Measurements from ENCODE around the gene ZC2HC1B. TPM values are rescaled to one million over a fixed set of nuclear protein-coding genes. Genes with fewer than 3 reads are reported as not detected.
"Not testable (repeated sequence)": the region's sequence is repeated elsewhere in the genome, so short reads cannot be mapped to it uniquely, and the experiment has no call there.

Gene ZC2HC1B, protein sequence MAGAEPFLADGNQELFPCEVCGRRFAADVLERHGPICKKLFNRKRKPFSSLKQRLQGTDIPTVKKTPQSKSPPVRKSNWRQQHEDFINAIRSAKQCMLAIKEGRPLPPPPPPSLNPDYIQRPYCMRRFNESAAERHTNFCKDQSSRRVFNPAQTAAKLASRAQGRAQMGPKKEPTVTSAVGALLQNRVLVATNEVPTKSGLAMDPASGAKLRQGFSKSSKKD
- total RNA-seq, result not detected

DNA sequence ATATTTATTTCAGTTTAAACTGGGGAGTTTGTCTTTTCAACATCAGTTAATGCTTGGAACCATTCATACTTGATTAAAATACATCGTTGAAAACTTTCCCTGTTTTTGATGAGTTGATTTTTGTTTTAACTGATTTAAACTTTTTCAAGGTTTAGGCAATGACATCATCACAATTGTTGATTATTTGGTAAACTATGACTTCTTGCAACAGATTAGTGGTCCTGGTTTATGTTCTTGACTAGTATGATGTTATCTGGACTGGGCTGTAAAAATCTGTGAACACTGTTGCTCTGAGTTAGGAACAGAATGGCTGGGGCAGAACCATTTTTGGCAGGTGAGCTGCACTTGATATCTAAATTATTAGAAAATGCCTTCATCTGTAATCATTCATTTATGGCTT, at the start of gene ZC2HC1B:
Gene ZC2HC1B (plus strand): TSS at position 241 of the 400 bp plus-strand sequence. CDS start 66 bp downstream, at position 307.
- DNase-seq (ENCODE audit: low spot score), result no peak

DNA sequence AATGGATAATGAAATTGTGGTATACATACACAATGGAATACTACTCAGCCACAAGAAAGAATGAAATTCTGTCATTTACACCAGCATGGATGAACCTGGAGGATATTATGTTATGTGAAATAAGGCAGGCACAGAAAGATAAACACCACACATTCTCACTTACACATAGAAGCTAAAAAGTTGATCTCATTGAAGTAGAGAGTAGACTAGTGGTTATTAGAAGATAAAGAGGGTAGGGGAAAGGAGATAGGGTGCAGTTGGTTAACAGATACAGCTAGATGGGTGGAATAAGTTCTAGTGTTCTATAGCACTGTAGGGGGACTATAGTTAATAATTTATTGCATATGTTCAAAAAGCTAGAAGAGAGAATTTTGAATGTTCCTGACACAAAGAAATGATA, 46.7 kb upstream of the ZC2HC1B start:
- no peak for DNase-seq (ENCODE audit: low spot score)

DNA sequence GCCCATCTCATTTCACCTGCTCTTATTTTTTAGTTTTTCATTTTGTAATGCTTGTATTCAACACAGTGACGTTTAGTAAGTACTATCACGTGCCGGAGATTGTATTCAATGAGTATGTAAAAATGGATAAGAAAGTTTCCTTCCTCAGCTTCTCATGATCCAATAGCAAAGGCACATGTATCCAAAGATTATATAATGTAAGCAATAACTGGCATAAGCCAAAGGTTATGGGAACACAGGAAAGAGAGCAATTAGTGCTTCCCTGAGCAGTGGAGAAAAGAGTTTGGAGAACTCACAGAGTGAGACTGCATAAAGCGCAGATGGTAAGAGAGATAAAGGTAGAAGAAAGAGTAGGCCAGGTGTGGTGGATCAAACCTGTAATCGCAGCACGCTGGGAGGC, 42.9 kb upstream of the ZC2HC1B start:
- no peak for DNase-seq (ENCODE audit: low spot score)

DNA sequence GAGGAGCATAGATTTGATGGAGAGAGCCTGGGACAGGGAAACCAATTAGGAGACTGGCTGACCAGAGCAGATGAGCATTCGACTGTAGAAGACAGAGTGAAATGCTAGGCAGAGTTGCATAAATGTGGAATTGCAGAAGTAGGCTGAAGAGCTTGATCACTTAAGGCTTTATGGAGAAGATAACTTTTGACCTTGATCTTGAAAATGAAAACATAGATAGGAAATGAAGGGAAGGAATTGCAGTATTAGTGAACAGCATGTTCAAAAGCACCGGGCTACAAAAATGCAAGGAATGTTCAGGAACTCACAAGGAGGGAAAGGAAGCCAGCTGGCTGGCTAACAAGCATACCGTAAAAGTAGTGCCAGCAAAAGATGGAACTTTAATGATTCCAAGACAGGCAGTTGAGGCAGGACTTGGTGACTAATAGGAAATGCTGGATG, 41.7 kb upstream of the ZC2HC1B start:
- no peak for DNase-seq (ENCODE audit: low spot score)

DNA sequence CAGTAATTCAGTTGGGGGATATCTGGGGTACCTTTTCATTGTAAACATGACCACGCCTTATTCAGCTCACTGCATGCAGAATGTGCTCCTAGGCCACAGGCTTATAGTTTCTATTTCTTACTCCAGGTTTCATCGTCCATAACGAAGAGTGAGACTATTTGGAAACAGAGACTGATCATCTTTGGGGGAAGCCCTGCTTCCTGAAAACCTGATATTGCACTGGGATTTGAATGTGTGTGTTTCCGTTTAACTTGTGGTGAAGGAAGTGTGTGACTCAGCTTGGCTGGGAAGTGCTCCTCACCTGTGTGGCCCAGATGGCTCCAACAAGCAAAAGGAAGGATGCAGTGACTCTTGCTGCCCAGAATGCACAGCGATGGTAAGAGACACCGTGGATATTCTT, 40.7 kb upstream of the ZC2HC1B start:
- DNase-seq (ENCODE audit: low spot score), result no peak

DNA sequence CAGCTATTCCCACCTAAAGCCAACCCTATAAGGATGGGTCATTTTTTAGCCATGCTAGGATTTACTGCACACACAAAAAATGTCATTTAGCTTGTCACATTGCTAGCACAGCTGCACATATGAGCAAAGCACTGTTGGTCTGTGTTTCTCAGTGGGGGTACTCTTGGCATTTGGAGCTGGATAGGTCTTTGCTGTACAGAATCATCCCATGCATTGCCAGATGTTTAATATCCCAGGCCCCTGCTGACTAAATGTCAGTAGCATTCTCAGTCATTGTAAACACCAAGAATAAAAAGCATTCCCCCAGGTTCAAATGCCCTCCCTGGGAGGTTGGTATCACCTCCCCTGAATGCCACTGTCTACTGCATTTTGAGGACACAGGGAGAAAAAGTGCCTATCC, 35.7 kb upstream of the ZC2HC1B start:
- DNase-seq (ENCODE audit: low spot score), result no peak

DNA sequence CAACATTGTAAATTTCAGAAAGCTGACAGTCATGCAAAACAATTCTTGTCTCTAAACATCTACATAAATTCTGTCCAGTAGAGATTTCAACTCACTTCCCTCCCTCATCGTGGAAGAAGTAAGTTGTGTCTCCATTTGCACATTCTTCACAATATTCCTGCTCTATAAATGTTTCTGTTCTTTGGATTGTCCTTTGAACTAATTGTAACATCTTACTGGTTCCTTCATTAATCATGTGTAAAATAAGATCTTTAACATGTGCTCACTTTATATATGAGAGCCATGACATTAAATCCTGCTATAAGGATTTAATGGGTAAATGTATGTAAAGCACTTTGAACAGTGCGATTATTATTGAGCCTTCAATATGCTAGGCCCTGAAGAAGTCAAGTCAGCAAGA, 28.1 kb upstream of the ZC2HC1B start:
- no peak for DNase-seq (ENCODE audit: low spot score)

DNA sequence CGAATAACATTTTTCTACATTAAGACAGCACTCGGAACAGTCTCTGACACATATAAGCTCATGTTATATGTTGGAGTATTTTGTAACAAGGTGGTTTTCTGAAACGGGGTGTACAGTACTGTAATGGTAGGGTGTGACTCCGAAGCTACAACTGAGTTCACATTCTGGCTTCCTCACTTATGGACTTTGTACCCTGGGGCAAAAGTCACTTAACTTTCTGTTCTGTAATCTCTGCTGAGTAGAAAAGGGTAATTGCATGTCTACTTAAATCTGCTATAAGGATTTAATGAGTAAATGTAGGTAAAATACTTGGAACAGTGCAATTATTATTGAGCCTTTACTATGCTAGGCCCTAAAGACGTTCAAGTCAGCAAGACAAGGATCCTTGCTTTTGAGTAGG, 25.9 kb upstream of the ZC2HC1B start:
- peak; percentile 54 for DNase-seq (ENCODE audit: low spot score)

DNA sequence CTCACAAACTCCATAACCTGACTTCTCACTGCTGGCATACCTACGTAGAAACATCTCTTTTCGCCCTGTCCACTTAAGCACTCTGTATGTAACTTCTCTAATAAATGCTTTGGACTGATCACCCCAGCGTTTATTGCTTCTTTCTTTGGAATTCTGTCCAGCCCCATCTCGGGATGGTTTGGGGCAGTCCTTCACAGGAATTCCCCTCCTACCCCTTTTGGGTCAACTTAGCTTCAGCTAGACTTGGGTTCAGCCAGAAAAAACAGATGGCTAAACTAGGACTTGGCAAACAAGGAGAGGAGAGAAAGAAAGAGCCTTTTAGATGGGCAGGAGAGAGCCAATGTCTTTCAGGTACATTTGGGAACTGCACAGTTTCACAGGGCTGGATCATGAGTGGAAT, 25.1 kb upstream of the ZC2HC1B start:
- DNase-seq (ENCODE audit: low spot score), result no peak

DNA sequence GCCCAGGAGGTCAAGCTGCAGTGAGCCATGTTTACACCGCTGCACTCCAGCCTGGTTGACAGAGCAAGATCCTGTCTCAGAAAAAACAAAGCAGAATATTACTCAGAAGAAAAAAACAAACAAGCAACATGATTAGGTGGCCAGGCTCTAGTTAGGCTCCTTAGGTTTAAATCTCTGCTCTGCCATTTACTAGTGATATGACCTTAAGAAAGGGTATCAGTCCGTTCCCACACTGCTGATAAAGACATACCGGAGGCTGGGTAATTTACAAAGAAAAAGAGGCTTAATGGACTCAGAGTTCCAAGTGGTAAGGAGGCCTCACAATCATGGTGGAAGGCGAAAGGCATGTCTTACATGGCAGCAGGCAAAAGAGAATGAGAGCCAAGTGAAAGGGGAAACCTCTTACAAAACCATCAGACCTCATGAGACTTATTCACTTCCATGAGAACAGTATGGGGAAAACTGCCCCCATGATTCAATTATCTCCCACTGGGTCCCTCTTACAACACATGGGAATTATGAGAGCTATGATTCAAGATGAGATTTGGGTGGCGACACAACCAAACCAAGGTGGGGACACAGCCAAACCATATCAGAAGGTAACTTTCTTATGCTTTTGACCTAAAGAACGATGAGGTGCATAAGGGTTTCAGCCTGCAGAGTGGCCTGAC, 23.5 kb upstream of the ZC2HC1B start:
- no peak for DNase-seq (ENCODE audit: low spot score)

DNA sequence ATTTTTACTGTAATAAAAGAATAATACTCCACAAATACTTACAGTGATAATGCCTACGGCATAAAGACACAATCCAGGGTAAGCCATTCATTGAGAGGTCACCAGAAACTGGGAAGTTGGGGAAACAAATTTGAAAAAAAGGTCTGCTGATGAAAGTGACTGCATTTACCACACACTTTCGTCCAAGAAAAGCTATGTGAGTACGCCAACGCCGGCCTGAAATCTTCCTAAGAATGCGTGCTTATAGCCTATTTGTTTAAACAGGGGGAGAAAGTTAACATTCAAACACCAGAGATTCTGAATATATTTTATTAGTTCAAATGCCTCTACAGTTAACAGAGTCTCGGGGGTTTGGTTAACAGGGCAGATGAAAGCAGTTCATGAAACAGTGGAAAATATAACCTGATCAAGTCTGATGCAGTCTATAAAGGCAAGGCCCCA, 21.8 kb upstream of the ZC2HC1B start:
- DNase-seq (ENCODE audit: low spot score), result no peak

DNA sequence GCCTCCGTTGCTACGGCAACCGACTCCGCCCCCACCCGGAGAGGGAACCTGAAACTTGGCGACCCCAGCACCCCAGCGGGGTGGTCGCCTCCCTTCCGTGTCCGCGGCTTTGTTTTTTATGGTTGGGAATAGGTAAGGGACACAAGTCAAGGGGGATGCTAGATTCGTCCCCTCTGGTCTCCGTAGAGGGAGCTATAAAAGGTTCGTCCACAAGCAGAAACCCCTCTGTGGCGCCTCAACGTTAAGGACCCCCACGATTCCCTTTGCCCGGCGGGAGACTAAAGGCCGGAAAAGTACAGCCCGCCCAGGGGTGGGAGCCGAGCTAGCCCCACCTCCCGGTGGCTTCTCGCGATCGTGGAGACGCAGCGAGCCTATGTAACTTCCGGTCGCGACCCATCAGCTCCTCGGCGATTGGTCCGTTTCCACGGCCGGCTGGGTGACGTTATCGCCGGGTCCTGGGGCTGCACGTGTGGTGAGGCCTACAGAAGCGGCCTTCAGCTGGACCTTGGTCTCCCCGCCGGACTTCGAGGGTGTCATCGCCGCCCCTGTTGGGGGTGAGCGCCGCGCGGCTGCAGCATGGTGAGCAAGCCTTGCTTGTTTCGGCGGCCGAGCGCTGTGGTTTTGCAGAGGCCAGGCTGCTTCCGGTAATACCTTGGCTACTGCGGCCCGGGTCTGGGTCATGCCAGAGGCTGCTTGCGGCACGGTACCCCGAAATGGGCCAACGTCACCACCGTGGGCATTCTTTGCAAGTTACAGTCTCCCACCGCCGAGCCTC, 21.2 kb upstream of the ZC2HC1B start, which contains the start of gene LTV1:
Gene LTV1 (plus strand): TSS at position 437 of the 775 bp plus-strand sequence. CDS start 140 bp downstream, at position 577.
- peak; percentile 97 for DNase-seq (ENCODE audit: low spot score)

DNA sequence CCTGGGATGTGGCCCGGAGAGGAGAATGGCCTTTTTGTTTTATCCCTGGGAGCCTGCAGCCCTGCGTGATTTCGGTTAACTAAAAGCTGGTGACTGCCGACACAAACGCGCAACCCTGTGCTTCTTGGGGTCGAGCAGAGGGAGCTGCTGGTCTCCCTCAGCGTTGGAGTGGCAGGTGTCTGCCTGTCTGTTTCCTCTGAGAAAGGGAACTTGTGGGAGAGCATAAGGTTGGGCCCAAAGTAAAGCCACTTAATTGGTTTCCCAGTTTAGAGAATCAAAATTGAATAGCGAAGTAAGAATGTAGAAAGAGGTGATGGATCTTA, 20.6 kb upstream of the ZC2HC1B start:
- no peak for DNase-seq (ENCODE audit: low spot score)

DNA sequence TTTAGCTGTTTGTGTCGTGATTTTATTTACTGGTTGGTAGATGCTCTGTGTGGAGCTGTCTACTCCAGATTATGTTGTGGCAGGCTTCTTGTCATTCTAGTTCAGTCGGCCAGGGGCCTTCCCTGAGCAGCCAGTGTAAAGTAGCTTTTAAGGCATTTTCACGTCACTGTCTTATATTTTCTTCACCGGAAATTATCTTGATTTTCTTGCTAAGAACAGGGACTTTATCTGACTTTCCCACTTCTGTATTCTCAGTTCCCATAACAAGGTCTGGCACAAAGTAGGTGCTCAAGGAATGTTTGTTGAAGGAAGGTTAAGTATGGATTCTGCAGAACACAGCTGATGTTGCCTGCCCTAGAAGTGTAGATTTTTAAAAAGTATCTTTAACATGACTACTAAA, 20.3 kb upstream of the ZC2HC1B start:
- no peak for DNase-seq (ENCODE audit: low spot score)

DNA sequence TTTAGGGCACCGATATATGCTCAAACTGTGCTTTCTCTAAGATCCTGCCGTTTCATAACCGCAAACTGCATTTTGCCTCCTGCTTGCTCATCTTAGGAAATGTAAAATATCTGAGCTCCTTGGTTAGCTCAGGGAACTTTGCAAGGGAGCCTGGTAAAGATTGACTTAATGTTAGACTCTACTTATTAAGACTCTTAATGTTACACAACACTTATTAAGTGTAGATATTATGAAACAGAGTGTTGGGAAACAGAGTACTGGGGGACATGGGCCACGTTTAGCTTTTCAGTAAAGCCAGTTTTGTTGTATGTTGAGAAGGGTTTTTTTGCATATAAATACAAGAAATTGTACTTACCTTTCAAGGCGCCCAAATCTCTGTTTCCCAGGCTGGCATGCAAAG, 19.2 kb upstream of the ZC2HC1B start:
- no peak for DNase-seq (ENCODE audit: low spot score)

DNA sequence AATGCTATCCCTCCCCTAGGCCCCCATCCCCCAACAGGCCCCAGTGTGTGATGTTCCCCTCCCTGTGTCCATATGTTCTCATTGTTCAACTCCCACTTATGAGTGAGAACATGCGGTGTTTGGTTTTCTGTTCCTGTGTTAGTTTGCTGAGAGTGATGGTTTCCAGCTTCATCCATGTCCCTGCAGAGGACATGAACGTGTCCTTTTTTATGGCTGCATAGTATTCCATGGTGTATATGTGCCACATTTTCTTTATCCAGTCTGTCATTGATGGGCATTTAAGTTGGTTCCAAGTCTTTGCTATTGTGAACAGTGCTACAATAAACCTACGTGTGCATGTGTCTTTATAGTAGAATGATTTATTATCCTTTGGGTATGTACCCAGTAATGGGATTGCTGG, 12.6 kb upstream of the ZC2HC1B start:
- not testable (repeated sequence) for DNase-seq (ENCODE audit: low spot score)

DNA sequence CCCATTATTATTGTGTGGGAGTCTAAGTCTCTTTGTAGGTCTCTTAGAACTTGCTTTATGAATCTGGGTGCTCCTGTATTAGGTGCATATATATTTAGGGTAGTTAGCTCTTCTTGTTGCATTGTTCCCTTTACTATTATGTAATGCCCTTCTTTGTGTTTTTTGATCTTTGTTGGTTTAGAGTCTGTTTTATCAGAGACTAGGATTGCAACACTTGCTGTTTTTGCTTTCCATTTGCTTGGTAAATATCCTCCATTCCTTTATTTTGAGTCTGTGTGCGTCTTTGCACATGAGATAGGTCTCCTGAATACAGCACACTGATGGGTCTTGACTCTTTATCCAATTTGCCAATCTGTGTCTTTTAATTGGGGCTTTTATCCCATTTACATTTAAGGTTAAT, 9.2 kb upstream of the ZC2HC1B start:
- not testable (repeated sequence) for DNase-seq (ENCODE audit: low spot score)

DNA sequence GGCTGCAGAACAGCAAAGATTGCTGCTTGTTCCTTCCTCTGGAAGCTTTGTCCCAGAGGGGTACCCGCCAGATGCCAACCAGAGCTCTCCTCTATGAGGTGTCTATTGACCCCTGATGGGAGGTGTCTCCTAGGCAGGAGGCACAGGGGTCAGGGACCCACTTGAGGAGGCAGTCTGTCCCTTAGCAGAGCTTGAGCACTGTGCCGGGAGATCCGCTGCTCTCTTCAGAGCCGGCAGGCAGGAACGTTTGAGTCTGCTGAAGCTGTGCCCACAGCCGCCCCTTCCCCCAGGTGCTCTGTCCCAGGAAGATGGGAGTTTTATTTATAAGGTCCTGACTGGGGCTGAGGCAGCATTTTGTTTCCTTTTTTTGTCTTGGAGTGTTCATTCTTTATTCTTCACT, 7.5 kb upstream of the ZC2HC1B start:
- not testable (repeated sequence) for DNase-seq (ENCODE audit: low spot score)

DNA sequence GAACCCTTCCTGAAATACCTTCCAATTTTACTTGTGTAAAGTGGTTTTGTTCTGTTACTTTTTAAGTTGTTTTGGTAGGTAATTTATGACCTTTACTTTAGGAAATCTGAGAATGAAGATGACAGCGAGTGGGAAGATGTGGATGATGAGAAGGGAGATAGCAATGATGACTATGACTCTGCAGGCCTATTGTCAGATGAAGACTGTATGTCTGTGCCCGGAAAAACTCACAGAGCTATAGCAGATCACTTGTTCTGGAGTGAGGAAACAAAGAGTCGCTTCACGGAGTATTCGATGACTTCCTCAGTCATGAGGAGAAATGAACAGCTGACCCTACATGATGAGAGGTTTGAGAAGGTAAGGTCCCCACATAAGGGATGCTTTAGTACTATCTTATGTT, 6.6 kb upstream of the ZC2HC1B start:
- DNase-seq (ENCODE audit: low spot score), result no peak

DNA sequence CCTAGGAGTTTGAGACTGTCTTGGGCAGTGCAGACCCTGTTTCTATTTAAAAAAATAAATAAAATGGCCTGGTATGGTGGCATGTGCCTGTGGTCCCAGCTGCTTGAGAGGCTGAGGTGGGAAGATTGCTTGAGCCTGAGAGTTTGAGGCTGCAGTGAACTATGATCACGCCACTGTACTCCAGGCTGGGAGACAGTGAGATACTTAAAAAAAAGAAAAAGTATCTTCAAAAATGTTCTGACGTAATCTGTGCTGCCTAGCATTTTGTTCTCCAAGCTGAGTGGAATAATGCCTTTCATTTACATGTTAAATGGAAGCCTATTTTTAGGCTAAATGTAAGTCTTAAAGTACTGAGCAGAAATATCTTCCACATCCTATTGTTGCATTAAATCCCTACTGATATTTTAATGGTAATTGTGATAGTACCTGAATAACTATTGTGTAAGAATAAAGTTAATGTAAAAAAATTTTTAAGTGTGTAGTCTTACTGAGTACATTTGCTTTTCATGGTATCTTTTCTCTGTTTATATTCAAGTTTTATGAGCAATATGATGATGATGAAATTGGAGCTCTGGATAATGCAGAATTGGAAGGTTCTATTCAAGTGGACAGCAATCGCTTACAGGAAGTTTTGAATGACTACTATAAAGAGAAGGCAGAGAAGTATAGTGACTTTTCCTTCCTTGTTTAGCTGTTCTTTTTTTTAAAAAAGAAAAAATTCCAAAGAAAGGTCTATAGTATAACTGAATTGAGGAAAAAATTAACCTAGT, 4.2 kb upstream of the ZC2HC1B start:
- no peak for DNase-seq (ENCODE audit: low spot score)

DNA sequence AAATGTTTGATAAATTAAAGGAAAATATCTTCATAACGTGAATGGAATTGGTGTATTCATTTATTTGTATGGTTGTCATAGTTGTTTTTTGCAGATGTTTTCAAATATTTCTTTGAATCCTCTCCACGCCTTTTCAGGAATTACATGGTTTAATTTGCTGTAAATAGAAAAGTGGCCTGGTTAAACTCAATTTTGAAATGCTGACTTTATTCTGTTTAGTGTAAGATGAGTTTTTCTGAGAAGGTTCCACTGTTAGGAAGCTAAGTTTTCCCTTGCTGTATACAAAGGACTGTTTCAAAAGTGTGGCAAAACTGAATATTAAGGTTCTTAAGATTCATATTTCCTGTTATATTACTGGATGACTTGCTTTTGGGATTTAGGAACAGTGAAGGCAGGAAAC, 503 bp upstream of the ZC2HC1B start:
- no peak for DNase-seq (ENCODE audit: low spot score)

DNA sequence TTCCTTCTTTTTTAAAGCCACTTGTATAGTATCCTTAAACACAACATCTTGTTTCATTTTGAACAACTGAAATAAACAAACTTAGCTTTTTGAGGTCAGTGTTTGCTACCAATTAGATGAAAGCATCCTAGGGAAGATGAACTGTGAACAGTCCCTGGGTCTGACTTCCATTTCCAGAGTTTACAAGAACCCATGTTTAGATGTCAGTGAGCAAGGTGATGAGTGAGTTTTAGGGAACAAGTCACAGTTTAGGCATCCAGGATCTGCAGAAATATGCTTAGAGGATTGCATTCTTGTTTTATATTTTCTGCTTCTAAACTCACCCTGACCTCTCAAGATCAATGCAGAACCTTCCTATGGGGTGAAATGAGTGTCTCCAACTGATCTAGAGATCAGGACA, 3.0 kb downstream of the ZC2HC1B start:
- DNase-seq (ENCODE audit: low spot score), result no peak
